ENCODE data around the gene CROCC2. TPM values are rescaled to one million over a fixed set of nuclear protein-coding genes. Genes with fewer than 3 reads are reported as not detected.

The CROCC2 gene
- polyA plus RNA-seq, 1 of the 3 experiments (the other 2 are of a cell fraction): not detected

DNA sequence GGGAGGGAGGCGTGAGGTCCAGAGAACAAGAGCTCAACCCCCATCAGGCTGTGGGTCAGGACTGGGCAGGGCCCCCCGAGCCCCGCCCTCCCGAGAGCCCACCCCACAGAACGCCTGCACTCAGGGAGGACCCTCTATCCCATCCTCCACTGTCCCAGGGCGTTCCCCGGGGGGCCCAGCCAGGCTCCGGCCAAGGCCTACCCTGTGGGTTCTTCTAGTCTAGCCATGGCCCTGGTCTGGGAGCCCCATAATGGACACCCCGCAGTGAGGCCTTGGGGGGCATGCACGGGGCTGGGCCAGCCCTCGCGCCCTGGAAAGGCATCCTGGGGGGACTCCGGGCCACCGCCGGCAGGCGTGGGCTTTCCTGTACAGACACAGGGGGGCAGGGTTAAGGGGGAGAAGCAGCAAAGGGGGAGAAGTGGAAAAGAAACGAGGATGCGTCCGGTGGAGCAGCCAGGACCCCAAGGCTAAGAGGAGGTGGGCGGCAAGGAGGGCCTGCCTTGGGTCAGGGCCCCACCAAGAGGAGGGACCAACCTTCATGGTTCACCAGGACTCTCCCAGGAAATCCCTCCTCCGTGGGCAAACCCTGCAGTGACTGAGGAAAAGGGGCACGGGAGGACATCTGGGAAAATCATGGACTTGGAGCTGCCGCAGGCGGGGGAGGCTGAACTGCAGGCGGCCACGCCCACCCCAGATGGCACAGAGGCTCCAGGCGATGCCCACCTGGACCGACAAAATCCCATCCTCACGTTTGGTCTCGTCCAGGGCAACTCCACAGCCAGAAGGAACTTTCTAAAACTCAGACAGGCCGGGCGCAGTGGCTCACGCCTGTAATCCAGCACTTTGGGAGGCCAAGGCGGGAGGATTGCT lies 2.7 kb upstream of the CROCC2 start:
- Histone ChIP-seq H3K36me3 (replicated peaks in 1 of 2; ENCODE audit: control insufficient read depth in 1 of 2, insufficient read depth in 2 of 2, low read length in 1 of 2) (no peaks in the 10 kb centered on the region), H2AFZ (ENCODE audit: low read depth) (no peak overlapping the region), H3K27me3 (ENCODE audit: insufficient read depth) (peaks cover 5% of the 10 kb centered on the region; the same call in 1 of the 2 replicates), H3K4me2 (no peak overlapping the region), H4K20me1 (ENCODE audit: insufficient read depth) (no peaks in the 10 kb centered on the region), H3K9ac (no peak overlapping the region), H3K27ac (ENCODE audit: low read depth in 2 of 2, low read length in 1 of 2) (peak overlapping the region in 1 of 2 experiments; percentile 4; a peak in 1 of 4 replicates), H3K9me2 (no peaks in the 10 kb centered on the region), H3K4me3 (ENCODE audit: low read depth in 2 of 2, low read length in 1 of 2) (no peak overlapping the region), H3K4me1 (ENCODE audit: control insufficient read depth in 1 of 2, insufficient read depth in 2 of 2, low read depth in 1 of 2, low read length in 1 of 2) (peaks cover 0 to 59% of the 10 kb centered on the region in 2 experiments; a peak in 1 of 4 replicates), H3F3A (replicated peaks; ENCODE audit: insufficient read depth) (no peaks in the 10 kb centered on the region), H3K9me3 (no peaks in the 10 kb centered on the region), H3K79me2 (ENCODE audit: insufficient read depth) (no peaks in the 10 kb centered on the region)
- TF ChIP-seq JUND (IDR thresholded peaks at IDR 0.05): no peak
- TF ChIP-seq, protein P1, sequence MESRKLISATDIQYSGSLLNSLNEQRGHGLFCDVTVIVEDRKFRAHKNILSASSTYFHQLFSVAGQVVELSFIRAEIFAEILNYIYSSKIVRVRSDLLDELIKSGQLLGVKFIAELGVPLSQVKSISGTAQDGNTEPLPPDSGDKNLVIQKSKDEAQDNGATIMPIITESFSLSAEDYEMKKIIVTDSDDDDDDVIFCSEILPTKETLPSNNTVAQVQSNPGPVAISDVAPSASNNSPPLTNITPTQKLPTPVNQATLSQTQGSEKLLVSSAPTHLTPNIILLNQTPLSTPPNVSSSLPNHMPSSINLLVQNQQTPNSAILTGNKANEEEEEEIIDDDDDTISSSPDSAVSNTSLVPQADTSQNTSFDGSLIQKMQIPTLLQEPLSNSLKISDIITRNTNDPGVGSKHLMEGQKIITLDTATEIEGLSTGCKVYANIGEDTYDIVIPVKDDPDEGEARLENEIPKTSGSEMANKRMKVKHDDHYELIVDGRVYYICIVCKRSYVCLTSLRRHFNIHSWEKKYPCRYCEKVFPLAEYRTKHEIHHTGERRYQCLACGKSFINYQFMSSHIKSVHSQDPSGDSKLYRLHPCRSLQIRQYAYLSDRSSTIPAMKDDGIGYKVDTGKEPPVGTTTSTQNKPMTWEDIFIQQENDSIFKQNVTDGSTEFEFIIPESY (IDR thresholded peaks at IDR 0.05; ENCODE audit: borderline replicate concordance, low read depth): no peak
- TF ChIP-seq NRF1 (IDR thresholded peaks at IDR 0.05; ENCODE audit: low read depth, low read length): no peak
- no peak for TF ChIP-seq SIN3A (IDR thresholded peaks at IDR 0.05; ENCODE audit: borderline replicate concordance, low read depth, low read length)
- TF ChIP-seq, protein P2, sequence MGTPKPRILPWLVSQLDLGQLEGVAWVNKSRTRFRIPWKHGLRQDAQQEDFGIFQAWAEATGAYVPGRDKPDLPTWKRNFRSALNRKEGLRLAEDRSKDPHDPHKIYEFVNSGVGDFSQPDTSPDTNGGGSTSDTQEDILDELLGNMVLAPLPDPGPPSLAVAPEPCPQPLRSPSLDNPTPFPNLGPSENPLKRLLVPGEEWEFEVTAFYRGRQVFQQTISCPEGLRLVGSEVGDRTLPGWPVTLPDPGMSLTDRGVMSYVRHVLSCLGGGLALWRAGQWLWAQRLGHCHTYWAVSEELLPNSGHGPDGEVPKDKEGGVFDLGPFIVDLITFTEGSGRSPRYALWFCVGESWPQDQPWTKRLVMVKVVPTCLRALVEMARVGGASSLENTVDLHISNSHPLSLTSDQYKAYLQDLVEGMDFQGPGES (IDR thresholded peaks at IDR 0.05; ENCODE audit: low read depth, low read length): no peak
- no peak for TF ChIP-seq MEF2A (IDR thresholded peaks at IDR 0.05; ENCODE audit: borderline replicate concordance, low read depth)
- no peak for TF ChIP-seq TEAD4 (IDR thresholded peaks at IDR 0.05; ENCODE audit: borderline replicate concordance, insufficient read depth)
- no peak for TF ChIP-seq GABPA (IDR thresholded peaks at IDR 0.05; ENCODE audit: low read depth)
- TF ChIP-seq, protein P3, sequence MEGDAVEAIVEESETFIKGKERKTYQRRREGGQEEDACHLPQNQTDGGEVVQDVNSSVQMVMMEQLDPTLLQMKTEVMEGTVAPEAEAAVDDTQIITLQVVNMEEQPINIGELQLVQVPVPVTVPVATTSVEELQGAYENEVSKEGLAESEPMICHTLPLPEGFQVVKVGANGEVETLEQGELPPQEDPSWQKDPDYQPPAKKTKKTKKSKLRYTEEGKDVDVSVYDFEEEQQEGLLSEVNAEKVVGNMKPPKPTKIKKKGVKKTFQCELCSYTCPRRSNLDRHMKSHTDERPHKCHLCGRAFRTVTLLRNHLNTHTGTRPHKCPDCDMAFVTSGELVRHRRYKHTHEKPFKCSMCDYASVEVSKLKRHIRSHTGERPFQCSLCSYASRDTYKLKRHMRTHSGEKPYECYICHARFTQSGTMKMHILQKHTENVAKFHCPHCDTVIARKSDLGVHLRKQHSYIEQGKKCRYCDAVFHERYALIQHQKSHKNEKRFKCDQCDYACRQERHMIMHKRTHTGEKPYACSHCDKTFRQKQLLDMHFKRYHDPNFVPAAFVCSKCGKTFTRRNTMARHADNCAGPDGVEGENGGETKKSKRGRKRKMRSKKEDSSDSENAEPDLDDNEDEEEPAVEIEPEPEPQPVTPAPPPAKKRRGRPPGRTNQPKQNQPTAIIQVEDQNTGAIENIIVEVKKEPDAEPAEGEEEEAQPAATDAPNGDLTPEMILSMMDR (IDR thresholded peaks at IDR 0.05): no peak
- TF ChIP-seq SMC3 (IDR thresholded peaks at IDR 0.05; ENCODE audit: low read depth, low read length): no peak
- no peak for TF ChIP-seq EZH2phosphoT487 (IDR thresholded peaks at IDR 0.05; ENCODE audit: borderline replicate concordance, low read depth)
- no peak for TF ChIP-seq FOXJ3 (CRISPR knock-in tag; IDR thresholded peaks at IDR 0.05)
- no peak for TF ChIP-seq RCOR1 (IDR thresholded peaks at IDR 0.05; ENCODE audit: low read length)
- CTCF ChIA-PET: interaction anchor here (1.0 to 2.8 kb wide), 3 partner anchors 10 to 262 kb away, joined by 3 to 13 read pairs (median 3); no protein-coding TSS in a partner anchor
- POLR2A ChIA-PET: no interaction called here
- no peak for DNase-seq
- WGBS (ENCODE audit: low lambda C conversion rate): 68% methylated on average over 25 of the region's 34 CpGs
